Smooth muscle cell (in vitro differentiated cells): ENCODE results near the gene SIMC1. TPM values are rescaled to one million over a fixed set of nuclear protein-coding genes. Genes with fewer than 3 reads are reported as not detected.

ENCODE experiments used
- DNase-seq: peaks from one replicate; lab custom pipeline; 2025; ENCODE audit not compliant: unreplicated experiment; lab: John Stamatoyannopoulos, UW
- H2AFZ ChIP-seq: fragments of 200-600 bp; sonication (generic); 2 replicates; pipeline ENCODE4 v1.6.0; 2016; ENCODE audit warnings: antibody characterized with exemption, low read depth, mild to moderate bottlenecking
- H3F3A ChIP-seq: fragments of 200-600 bp; sonication (generic); 2 replicates; pipeline ENCODE4 v1.6.0; 2017; ENCODE audit warnings: antibody characterized with exemption, low read depth
- H3K27ac ChIP-seq: fragments of 200-600 bp; sonication (generic); 2 replicates; pipeline ENCODE4 v1.5.1; 2016; ENCODE audit warnings: low read depth, mild to moderate bottlenecking
- H3K27me3 ChIP-seq: fragments of 200-600 bp; sonication (generic); 2 replicates; pipeline ENCODE4 v1.6.1; 2016; ENCODE audit warnings: low read depth, mild to moderate bottlenecking
- H3K36me3 ChIP-seq: fragments of 200-600 bp; sonication (generic); 2 replicates; pipeline ENCODE4 v1.5.1; 2016; ENCODE audit warnings: low read depth
- H3K4me1 ChIP-seq: fragments of 200-600 bp; sonication (generic); 2 replicates; pipeline ENCODE4 v1.5.1; 2016; ENCODE audit warnings: low read depth
- H3K4me2 ChIP-seq: fragments of 200-600 bp; sonication (generic); 2 replicates; pipeline ENCODE4 v1.6.0; 2016; ENCODE audit warnings: mild to moderate bottlenecking
- H3K4me3 ChIP-seq: fragments of 200-600 bp; sonication (generic); 2 replicates; pipeline ENCODE4 v1.5.1; 2016; ENCODE audit warnings: mild to moderate bottlenecking
- H3K79me2 ChIP-seq: fragments of 200-600 bp; sonication (generic); 2 replicates; pipeline ENCODE4 v1.6.0; 2016; ENCODE audit warnings: low read depth, mild to moderate bottlenecking
- H3K9ac ChIP-seq: fragments of 200-600 bp; sonication (generic); 2 replicates; pipeline ENCODE4 v1.6.0; 2016; ENCODE audit warnings: low read depth
- H3K9me3 ChIP-seq: fragments of 200-600 bp; sonication (generic); replicated peaks from 2 replicates; pipeline ENCODE4 v1.5.1; 2016; ENCODE audit warnings: low read depth
- H4K20me1 ChIP-seq: fragments of 200-600 bp; sonication (generic); 2 replicates; pipeline ENCODE4 v1.6.0; 2016; ENCODE audit warnings: low read depth
- CTCF ChIP-seq: fragments of 200-600 bp; sonication (generic); IDR thresholded peaks from 2 replicates; pipeline ENCODE4 v1.5.1; 2017; ENCODE audit warnings: borderline replicate concordance, mild to moderate bottlenecking, antibody characterized with exemption; ENCODE audit not compliant: insufficient read depth, poor library complexity, severe bottlenecking
- WGBS: methylation state at CpG from one replicate; pipeline ENCODE4 v1.1.7; 2016; ENCODE audit warnings: low lambda C conversion rate; 5-methylcytosine and 5-hydroxymethylcytosine counted together
- polyA plus RNA-seq: library from polyadenylated mRNA; unstranded; fragments of >200 nt; fragmentation: Nextera tagmentation; extraction: Ambion mirVana; gene quantifications from 2 replicates; pipeline ENCODE4 v1.2.1, GENCODE V29; 2016
- total RNA-seq: library from RNA; depleted of rRNA; stranded (reverse); fragments of >200 nt; gene quantifications from 2 replicates; pipeline ENCODE4 v1.2.3, GENCODE V29; 2014

The SIMC1 gene
- total and polyA plus RNA-seq, 2 experiments from 2014 or later: 15.3 to 16.3 TPM

GRCh38 chr5:176334031-176334770 is 96.0 kb downstream of the SIMC1 start:
- H3K9me3 ChIP-seq: no peaks in the 10 kb centered on the region
- H3K4me3 ChIP-seq: no peak overlapping the region
- DNase-seq: no peak
- no peak overlapping the region for H3K9ac ChIP-seq
- H3K4me1 ChIP-seq: no peaks in the 10 kb centered on the region
- H4K20me1 ChIP-seq: no peaks in the 10 kb centered on the region
- no peaks in the 10 kb centered on the region for H3K79me2 ChIP-seq
- no peaks in the 10 kb centered on the region for H3F3A ChIP-seq
- no peak overlapping the region for H3K4me2 ChIP-seq
- H3K27ac ChIP-seq: no peak overlapping the region
- no peak overlapping the region for H2AFZ ChIP-seq
- H3K36me3 ChIP-seq: no peaks in the 10 kb centered on the region
- no peaks in the 10 kb centered on the region for H3K27me3 ChIP-seq
- TF ChIP-seq CTCF: no peak

DNA sequence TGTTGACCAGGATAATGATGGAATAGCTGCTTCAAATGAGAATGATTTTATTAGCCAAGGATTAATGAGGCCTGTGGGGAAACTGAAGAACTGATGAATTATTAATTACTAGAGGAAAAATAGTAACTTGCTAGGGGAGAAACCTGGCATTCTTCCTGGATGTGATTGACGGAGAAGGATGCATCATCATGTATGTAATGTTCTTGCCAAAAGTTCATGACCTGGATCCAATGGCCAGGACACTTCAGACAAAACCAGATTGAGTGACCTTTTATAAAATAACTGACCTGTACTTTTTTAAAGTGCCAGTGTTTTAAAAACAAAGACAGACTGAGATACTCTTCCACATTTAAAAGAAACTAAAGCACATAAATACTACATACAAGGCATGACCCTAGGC is 99.7 kb downstream of the SIMC1 start:
- TF ChIP-seq CTCF: no peak
- no peak overlapping the region for H3K27ac ChIP-seq
- WGBS: 94% methylated on average over 1 of the region's 1 CpG
- H3K4me1 ChIP-seq: no peaks in the 10 kb centered on the region
- H2AFZ ChIP-seq: no peak overlapping the region
- no peak overlapping the region for H3K4me3 ChIP-seq
- H3K27me3 ChIP-seq: no peaks in the 10 kb centered on the region
- no peaks in the 10 kb centered on the region for H3K79me2 ChIP-seq
- DNase-seq: no peak
- H3K9me3 ChIP-seq: no peaks in the 10 kb centered on the region
- no peaks in the 10 kb centered on the region for H3K36me3 ChIP-seq
- H3K4me2 ChIP-seq: no peak overlapping the region
- no peak overlapping the region for H3K9ac ChIP-seq
- H4K20me1 ChIP-seq: no peaks in the 10 kb centered on the region
- H3F3A ChIP-seq: no peaks in the 10 kb centered on the region

DNA sequence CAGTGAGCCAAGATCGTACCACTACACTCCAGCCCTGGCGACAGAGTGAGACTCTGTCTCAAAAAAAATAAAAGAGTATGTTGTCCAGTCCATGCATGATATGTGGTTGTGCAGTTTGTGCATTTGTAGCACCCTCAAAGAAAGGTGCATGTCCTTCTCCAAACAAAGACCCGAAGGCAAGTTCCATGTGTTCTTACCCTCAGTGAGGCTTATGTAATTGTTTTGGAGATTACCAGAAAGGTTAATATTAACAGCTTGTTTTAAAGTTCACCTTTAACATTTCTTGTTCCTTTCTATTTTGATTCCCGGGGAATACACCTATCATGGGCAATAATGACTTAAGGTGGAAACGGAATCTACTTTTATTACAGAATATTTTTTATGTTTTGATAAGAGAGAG is 101.1 kb downstream of the SIMC1 start:
- no peaks in the 10 kb centered on the region for H3K4me1 ChIP-seq
- no peaks in the 10 kb centered on the region for H3F3A ChIP-seq
- no peaks in the 10 kb centered on the region for H3K27me3 ChIP-seq
- H4K20me1 ChIP-seq: no peaks in the 10 kb centered on the region
- no peaks in the 10 kb centered on the region for H3K79me2 ChIP-seq
- H3K9ac ChIP-seq: no peak overlapping the region
- no peak for TF ChIP-seq CTCF
- H3K27ac ChIP-seq: no peak overlapping the region
- no peak overlapping the region for H3K4me3 ChIP-seq
- no peak for DNase-seq
- WGBS: 89% methylated on average over 5 of the region's 5 CpGs
- H3K9me3 ChIP-seq: no peaks in the 10 kb centered on the region
- no peaks in the 10 kb centered on the region for H3K36me3 ChIP-seq
- H3K4me2 ChIP-seq: no peak overlapping the region
- H2AFZ ChIP-seq: no peak overlapping the region
